HG03342 (cell line): ENCODE results near the gene ATG5.
"Not testable (repeated sequence)": the region's sequence is repeated elsewhere in the genome, so short reads cannot be mapped to it uniquely, and the experiment has no call there.

Experiments used
- ATAC-seq: cut with Tn5 transposase; IDR thresholded peaks from one replicate; pipeline ENCODE4 v1.9.1; 2021; ENCODE audit warnings: mild to moderate bottlenecking, moderate library complexity; ENCODE audit not compliant: unreplicated experiment

The ATG5 gene

DNA sequence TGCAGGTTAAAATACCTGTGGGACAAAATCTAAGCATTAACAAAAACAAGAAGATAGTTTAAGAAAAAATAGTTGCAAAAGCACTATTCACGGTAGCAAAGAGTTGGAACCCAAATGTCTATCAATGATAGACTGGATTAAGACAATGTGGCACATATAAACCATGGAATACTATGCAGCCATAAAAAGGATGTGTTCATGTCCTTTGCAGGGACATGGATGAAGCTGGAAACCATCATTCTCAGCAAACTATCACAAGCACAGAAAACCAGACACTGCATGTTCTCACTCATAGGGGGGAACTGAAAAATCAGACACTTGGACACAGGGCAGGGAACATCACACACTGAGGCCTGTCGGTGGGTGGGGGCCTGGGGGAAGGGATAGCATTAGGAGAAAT is 65.8 kb downstream of the ATG5 start:
- not testable (repeated sequence) for ATAC-seq

DNA sequence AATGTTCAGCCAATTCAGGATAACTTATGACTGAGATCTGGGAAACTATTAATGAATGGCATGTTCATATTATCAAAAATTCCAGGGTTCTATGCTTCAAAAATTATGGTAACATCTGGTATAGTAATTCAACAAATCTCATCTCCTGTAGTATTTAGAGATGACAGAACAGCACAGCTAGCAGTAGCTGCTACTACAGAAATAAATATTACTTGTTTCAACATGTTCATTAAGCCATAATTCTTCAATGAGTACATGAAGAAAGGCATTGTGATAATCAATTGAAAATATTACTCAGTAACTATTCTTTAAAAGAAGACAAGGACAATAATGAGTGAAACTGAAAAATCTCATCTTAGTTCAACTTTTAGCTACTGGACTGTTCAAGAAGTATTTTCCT is 66.8 kb downstream of the ATG5 start:
- ATAC-seq: no peak

GRCh38 chr6:106257195-106257594 is 68.4 kb downstream of the ATG5 start:
- ATAC-seq: no peak

GRCh38 chr6:106256201-106256968 is 69.2 kb downstream of the ATG5 start:
- no peak for ATAC-seq

DNA sequence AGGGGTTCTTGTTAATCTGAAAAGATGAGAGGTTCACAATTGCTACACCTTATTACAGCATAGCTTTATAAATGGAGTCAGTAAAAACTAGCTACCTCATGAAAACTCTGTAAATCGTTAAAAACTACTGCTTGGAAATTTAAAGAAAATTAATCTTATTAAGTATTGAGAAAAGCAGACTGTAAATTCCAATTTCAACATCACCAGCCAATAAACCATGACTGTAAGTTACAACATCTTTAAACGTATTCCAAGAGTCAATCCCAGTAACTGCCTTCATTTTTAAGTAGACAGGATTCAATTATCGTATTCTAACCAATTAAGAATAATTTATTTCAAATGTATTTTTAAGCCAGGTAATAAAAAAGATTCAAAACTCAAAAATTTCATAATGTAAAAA is 70.3 kb downstream of the ATG5 start:
- no peak for ATAC-seq

- ATAC-seq: no peak
Measured at GRCh38 chr6:106254636-106255035, 70.9 kb downstream of the ATG5 start.

GRCh38 chr6:106253731-106254130 is 71.8 kb downstream of the ATG5 start:
- ATAC-seq: no peak

DNA sequence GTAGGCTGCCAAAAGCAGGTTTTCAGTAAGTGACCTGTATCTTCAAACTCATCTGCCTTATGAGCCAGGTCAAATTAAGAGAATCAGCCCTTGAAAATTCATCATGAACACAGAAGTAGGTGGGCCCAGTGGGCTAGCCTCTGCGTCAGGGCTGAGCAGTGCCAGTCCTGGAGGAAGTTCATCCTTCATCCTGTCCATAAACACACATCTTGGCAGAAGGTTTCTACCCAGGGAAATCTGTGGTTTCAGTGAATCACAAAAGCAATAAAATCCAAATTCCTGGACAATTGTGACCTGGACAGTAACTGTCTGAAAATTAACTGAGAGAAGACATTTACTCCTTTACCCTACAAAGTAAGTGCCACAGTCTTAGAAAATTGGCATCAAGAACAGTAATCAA is 72.4 kb downstream of the ATG5 start:
- no peak for ATAC-seq

DNA sequence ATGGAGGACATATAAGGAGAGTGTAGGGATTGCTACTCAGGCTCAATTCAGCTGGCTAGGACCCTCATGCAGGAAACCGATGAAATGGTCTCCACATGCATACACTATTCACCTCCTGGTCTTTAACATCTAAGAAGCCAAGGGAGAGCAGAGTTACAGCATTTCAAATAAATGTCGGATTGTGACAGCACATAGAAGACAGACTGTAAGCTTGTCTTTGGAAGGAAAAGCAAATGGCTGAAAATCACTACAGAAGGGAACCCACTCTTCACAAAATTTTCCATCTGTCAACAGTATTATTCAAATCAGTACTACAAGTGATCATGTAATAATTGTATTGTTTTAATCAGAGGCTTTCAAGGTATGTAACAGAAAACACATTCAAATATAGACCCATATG is 72.9 kb downstream of the ATG5 start:
- ATAC-seq: no peak

GRCh38 chr6:106251531-106252255 is 73.9 kb downstream of the ATG5 start:
- not testable (repeated sequence) for ATAC-seq

- ATAC-seq: no peak
Measured at GRCh38 chr6:106250953-106251352, 74.6 kb downstream of the ATG5 start.

GRCh38 chr6:106249658-106250057 is 75.9 kb downstream of the ATG5 start:
- ATAC-seq: no peak

DNA sequence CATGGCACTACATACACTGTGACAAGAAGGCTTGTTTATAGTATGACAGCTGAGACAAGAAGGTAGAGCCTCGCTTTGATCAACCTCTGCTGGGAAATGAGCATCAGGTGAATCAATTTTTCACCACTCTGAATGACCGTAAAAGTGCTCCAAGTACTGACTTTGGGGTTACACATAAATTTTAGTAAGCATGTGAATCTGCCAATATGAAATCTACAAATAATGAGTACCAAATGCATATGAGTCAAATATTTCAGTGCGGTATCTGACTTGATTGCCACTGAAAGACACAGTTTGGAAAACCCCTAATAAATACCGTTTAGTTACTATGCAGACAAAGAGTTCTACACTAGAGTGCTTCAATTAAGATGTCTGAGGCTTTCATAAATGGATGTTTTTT is 77.8 kb downstream of the ATG5 start:
- no peak for ATAC-seq

DNA sequence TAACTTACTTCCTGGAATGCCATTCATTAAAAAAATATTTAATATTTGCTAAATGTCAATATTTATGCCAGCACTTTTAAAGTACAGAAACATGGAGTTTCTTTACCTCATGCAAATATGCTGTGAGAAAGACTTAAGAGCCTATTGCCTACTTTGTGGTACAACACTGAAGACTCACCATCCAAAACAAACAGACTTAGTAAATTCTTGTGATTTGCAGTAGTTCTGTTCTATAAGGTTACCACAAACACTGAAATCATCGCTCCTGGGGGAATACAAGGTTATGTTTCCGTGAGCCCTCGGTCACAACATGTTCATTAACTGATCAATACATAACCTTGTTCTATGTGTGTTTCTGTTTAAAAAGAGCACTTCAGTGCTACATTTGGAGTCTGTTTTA is 78.3 kb downstream of the ATG5 start:
- ATAC-seq: no peak

GRCh38 chr6:106244931-106245330 is 80.6 kb downstream of the ATG5 start:
- ATAC-seq: peak; percentile 72

- ATAC-seq: no peak
Measured at GRCh38 chr6:106244521-106244920, 81.0 kb downstream of the ATG5 start.

- ATAC-seq: no peak
Measured at GRCh38 chr6:106243261-106243660, 82.3 kb downstream of the ATG5 start.

GRCh38 chr6:106241498-106241897 is 84.1 kb downstream of the ATG5 start:
- no peak for ATAC-seq

GRCh38 chr6:106237286-106237685 is 88.3 kb downstream of the ATG5 start:
- ATAC-seq: no peak

GRCh38 chr6:106229876-106230445 is 95.6 kb downstream of the ATG5 start:
- ATAC-seq: not testable (repeated sequence)

- no peak for ATAC-seq
Measured at GRCh38 chr6:106227612-106228507, 97.7 kb downstream of the ATG5 start.
